ENCODE results near the gene LAMB1.

Gene LAMB1

DNA sequence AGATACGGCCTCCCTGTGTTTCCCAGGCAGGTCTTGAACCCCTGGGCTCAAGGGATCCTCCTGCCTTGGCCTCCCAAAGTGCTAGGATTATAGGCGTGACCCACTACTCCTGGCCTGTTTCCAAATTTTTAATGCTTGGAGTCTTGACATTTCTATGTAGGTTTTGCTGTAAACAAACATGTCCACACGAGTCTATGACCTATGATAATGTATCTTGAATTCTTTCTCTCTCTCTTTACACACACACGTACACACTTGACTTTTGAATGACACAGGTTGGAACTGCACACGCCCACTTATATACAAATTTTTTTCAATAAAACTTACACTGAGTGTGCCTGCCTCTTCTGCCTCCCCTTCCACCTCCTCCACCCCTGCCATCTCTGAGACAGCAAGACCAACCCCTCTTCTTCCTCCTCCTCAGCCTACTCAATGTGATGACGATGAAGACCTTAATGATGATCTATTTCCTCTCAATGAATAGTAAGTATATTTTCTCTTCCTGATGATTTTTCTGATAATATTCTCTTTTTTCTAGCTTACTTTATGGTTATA lies 44.1 kb upstream of the LAMB1 start:
- Histone ChIP-seq H2BK120ac (ENCODE audit: low read depth, low read length) (no peak overlapping the region), H3K4me3 (ENCODE audit: insufficient read depth in 1 of 2, low read depth in 1 of 2, low read length in 2 of 2) (no peak overlapping the region), H2AK5ac (ENCODE audit: low read length, severe bottlenecking) (no peak overlapping the region), H3K36me3 (ENCODE audit: control insufficient read depth in 1 of 2, insufficient read depth in 2 of 2, low read depth in 1 of 2, low read length in 2 of 2) (no peaks in the 10 kb centered on the region), H3K23ac (ENCODE audit: low read length in 2 of 2) (no peak overlapping the region), H3K4me2 (ENCODE audit: low read length, poor library complexity, severe bottlenecking) (no peak overlapping the region), H3K18ac (ENCODE audit: low read depth in 1 of 2, low read length in 2 of 2) (no peak overlapping the region), H2BK12ac (ENCODE audit: low read length in 2 of 2) (no peak overlapping the region), H3K4me1 (ENCODE audit: control insufficient read depth, insufficient read depth, low read depth, low read length) (no peaks in the 10 kb centered on the region), H3K27ac (ENCODE audit: low read length, poor library complexity, severe bottlenecking) (no peak overlapping the region), H2BK5ac (ENCODE audit: low read depth, low read length, poor library complexity, severe bottlenecking) (no peak overlapping the region), H3K14ac (ENCODE audit: low read length in 2 of 2) (no peak overlapping the region), H3K79me1 (replicated peaks; ENCODE audit: low read length, poor library complexity, severe bottlenecking) (no peaks in the 10 kb centered on the region), H2AFZ (ENCODE audit: low read depth, low read length) (no peak overlapping the region), H4K91ac (ENCODE audit: low read length) (no peak overlapping the region), H3K4ac (ENCODE audit: low read depth in 1 of 2, low read length in 2 of 2) (no peak overlapping the region), H3K9me3 (ENCODE audit: control insufficient read depth, low read length) (no peaks in the 10 kb centered on the region), H3K9ac (ENCODE audit: low read length) (no peak overlapping the region), H2BK15ac (ENCODE audit: low read depth, poor library complexity, severe bottlenecking) (no peak overlapping the region), H3K27me3 (ENCODE audit: control insufficient read depth in 1 of 2, insufficient read depth in 1 of 2, low read length in 2 of 2) (no peaks in the 10 kb centered on the region), H4K8ac (ENCODE audit: low read length) (no peak overlapping the region)
- DNase-seq, result no peak
- WGBS, result 78% methylated on average over 5 of the region's 6 CpGs

DNA sequence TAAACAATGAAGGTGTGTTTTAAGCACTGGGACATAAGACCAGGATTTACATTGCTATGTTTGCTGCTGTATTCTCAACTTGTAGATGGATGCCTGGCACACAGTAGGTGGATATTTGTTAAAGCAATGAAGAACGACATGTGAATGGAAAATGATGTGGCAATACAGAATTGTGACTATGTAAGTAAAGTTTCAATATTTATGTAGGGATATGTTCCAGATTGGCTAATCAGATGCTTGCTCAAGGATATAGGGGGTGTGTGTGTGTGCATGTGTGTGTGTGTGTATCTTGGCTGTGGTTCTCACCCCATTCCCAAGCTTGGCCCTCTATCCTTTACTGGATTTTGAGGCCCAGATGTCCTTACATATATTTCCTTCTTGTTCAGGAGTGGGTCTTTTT lies 42.7 kb upstream of the LAMB1 start:
- H3K79me1 ChIP-seq (replicated peaks; ENCODE audit: low read length, poor library complexity, severe bottlenecking), result no peaks in the 10 kb centered on the region
- 97% methylated on average over 1 of the region's 1 CpG for WGBS
- no peaks in the 10 kb centered on the region for H3K4me1 ChIP-seq (ENCODE audit: control insufficient read depth, insufficient read depth, low read depth, low read length)
- DNase-seq, result peak; percentile 43
- no peak overlapping the region for H3K14ac ChIP-seq (ENCODE audit: low read length in 2 of 2)
- H2BK5ac ChIP-seq (ENCODE audit: low read depth, low read length, poor library complexity, severe bottlenecking), result no peak overlapping the region
- no peak overlapping the region for H4K8ac ChIP-seq (ENCODE audit: low read length)
- no peak overlapping the region for H2BK120ac ChIP-seq (ENCODE audit: low read depth, low read length)
- H3K36me3 ChIP-seq (ENCODE audit: control insufficient read depth in 1 of 2, insufficient read depth in 2 of 2, low read depth in 1 of 2, low read length in 2 of 2), result no peaks in the 10 kb centered on the region
- H3K23ac ChIP-seq (ENCODE audit: low read length in 2 of 2), result no peak overlapping the region
- no peak overlapping the region for H3K4me2 ChIP-seq (ENCODE audit: low read length, poor library complexity, severe bottlenecking)
- no peak overlapping the region for H3K9ac ChIP-seq (ENCODE audit: low read length)
- no peak overlapping the region for H4K91ac ChIP-seq (ENCODE audit: low read length)
- no peak overlapping the region for H3K4ac ChIP-seq (ENCODE audit: low read depth in 1 of 2, low read length in 2 of 2)
- H3K4me3 ChIP-seq (ENCODE audit: insufficient read depth in 1 of 2, low read depth in 1 of 2, low read length in 2 of 2), result no peak overlapping the region
- no peak overlapping the region for H2BK12ac ChIP-seq (ENCODE audit: low read length in 2 of 2)
- H3K18ac ChIP-seq (ENCODE audit: low read depth in 1 of 2, low read length in 2 of 2), result peak overlapping the region in 1 of 2 experiments; percentile 49
- no peak overlapping the region for H2BK15ac ChIP-seq (ENCODE audit: low read depth, poor library complexity, severe bottlenecking)
- H3K9me3 ChIP-seq (ENCODE audit: control insufficient read depth, low read length), result no peaks in the 10 kb centered on the region
- H3K27me3 ChIP-seq (ENCODE audit: control insufficient read depth in 1 of 2, insufficient read depth in 1 of 2, low read length in 2 of 2), result no peaks in the 10 kb centered on the region
- no peak overlapping the region for H3K27ac ChIP-seq (ENCODE audit: low read length, poor library complexity, severe bottlenecking)
- H2AFZ ChIP-seq (ENCODE audit: low read depth, low read length), result no peak overlapping the region
- peak overlapping the region; percentile 73 for H2AK5ac ChIP-seq (ENCODE audit: low read length, severe bottlenecking)

DNA sequence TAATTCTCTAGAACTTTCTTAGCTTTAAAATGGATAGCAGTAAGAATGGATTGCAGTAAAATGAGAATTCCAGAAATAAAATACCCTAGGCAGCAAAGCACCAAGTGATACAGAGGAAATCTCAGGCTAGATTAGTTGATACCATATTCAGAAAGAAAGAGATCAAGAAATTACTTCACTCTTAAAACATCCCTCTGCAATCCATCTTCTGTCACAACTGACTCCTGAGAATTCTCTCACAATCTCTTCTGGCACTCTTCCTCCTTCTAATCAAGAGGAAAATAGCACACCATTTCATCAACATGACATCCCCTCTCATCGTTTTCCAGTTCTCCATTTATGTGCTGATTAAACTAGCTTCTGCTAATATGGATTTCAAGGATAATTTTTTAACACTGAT lies 42.2 kb upstream of the LAMB1 start:
- Histone ChIP-seq H3K79me1 (replicated peaks; ENCODE audit: low read length, poor library complexity, severe bottlenecking) (no peaks in the 10 kb centered on the region), H3K9ac (ENCODE audit: low read length) (no peak overlapping the region), H3K4ac (ENCODE audit: low read depth in 1 of 2, low read length in 2 of 2) (no peak overlapping the region), H3K27ac (ENCODE audit: low read length, poor library complexity, severe bottlenecking) (no peak overlapping the region), H3K4me2 (ENCODE audit: low read length, poor library complexity, severe bottlenecking) (no peak overlapping the region), H4K91ac (ENCODE audit: low read length) (no peak overlapping the region), H3K4me1 (ENCODE audit: control insufficient read depth, insufficient read depth, low read depth, low read length) (no peaks in the 10 kb centered on the region), H2BK120ac (ENCODE audit: low read depth, low read length) (no peak overlapping the region), H3K36me3 (ENCODE audit: control insufficient read depth in 1 of 2, insufficient read depth in 2 of 2, low read depth in 1 of 2, low read length in 2 of 2) (no peaks in the 10 kb centered on the region), H4K8ac (ENCODE audit: low read length) (no peak overlapping the region), H2BK5ac (ENCODE audit: low read depth, low read length, poor library complexity, severe bottlenecking) (no peak overlapping the region), H3K23ac (ENCODE audit: low read length in 2 of 2) (no peak overlapping the region), H2BK15ac (ENCODE audit: low read depth, poor library complexity, severe bottlenecking) (no peak overlapping the region), H2AFZ (ENCODE audit: low read depth, low read length) (no peak overlapping the region), H3K18ac (ENCODE audit: low read depth in 1 of 2, low read length in 2 of 2) (no peak overlapping the region), H3K4me3 (ENCODE audit: insufficient read depth in 1 of 2, low read depth in 1 of 2, low read length in 2 of 2) (no peak overlapping the region), H2BK12ac (ENCODE audit: low read length in 2 of 2) (no peak overlapping the region), H3K9me3 (ENCODE audit: control insufficient read depth, low read length) (no peaks in the 10 kb centered on the region), H2AK5ac (ENCODE audit: low read length, severe bottlenecking) (no peak overlapping the region), H3K14ac (ENCODE audit: low read length in 2 of 2) (no peak overlapping the region), H3K27me3 (ENCODE audit: control insufficient read depth in 1 of 2, insufficient read depth in 1 of 2, low read length in 2 of 2) (no peaks in the 10 kb centered on the region)
- WGBS, result no CpG with 5 or more reads among the region's 1 CpG
- peak; percentile 55 for DNase-seq

DNA sequence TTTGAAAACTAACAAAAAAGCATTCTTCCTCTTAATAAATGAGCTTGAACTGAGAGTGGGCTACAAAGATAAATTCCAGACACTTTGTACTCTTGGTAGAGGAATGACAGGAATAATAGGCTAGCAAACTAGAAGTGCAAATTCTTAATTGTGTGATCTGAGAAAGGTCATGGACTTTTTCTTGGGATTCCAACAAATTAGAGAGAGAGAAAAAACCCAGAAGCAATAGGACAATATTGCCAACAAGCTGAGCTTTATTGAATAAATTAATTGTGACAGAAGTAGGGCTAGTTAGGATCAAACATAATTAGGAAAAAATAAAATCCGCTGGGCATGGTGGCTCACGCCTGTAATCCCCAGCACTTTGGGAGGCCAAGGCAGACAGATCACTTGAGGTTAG lies 41.4 kb upstream of the LAMB1 start:
- H3K4me2 ChIP-seq (ENCODE audit: low read length, poor library complexity, severe bottlenecking), result no peak overlapping the region
- no peak overlapping the region for H2BK12ac ChIP-seq (ENCODE audit: low read length in 2 of 2)
- H3K36me3 ChIP-seq (ENCODE audit: control insufficient read depth in 1 of 2, insufficient read depth in 2 of 2, low read depth in 1 of 2, low read length in 2 of 2), result no peaks in the 10 kb centered on the region
- no peak overlapping the region for H3K14ac ChIP-seq (ENCODE audit: low read length in 2 of 2)
- H4K8ac ChIP-seq (ENCODE audit: low read length), result no peak overlapping the region
- H3K27ac ChIP-seq (ENCODE audit: low read length, poor library complexity, severe bottlenecking), result no peak overlapping the region
- no peak overlapping the region for H3K4ac ChIP-seq (ENCODE audit: low read depth in 1 of 2, low read length in 2 of 2)
- H3K9me3 ChIP-seq (ENCODE audit: control insufficient read depth, low read length), result no peaks in the 10 kb centered on the region
- no peak overlapping the region for H2AFZ ChIP-seq (ENCODE audit: low read depth, low read length)
- WGBS, result 95% methylated on average over 2 of the region's 2 CpGs
- H4K91ac ChIP-seq (ENCODE audit: low read length), result no peak overlapping the region
- no peak for DNase-seq
- H2BK120ac ChIP-seq (ENCODE audit: low read depth, low read length), result no peak overlapping the region
- no peaks in the 10 kb centered on the region for H3K4me1 ChIP-seq (ENCODE audit: control insufficient read depth, insufficient read depth, low read depth, low read length)
- H3K79me1 ChIP-seq (replicated peaks; ENCODE audit: low read length, poor library complexity, severe bottlenecking), result no peaks in the 10 kb centered on the region
- H2AK5ac ChIP-seq (ENCODE audit: low read length, severe bottlenecking), result no peak overlapping the region
- no peak overlapping the region for H2BK5ac ChIP-seq (ENCODE audit: low read depth, low read length, poor library complexity, severe bottlenecking)
- no peak overlapping the region for H3K4me3 ChIP-seq (ENCODE audit: insufficient read depth in 1 of 2, low read depth in 1 of 2, low read length in 2 of 2)
- no peak overlapping the region for H3K23ac ChIP-seq (ENCODE audit: low read length in 2 of 2)
- no peak overlapping the region for H2BK15ac ChIP-seq (ENCODE audit: low read depth, poor library complexity, severe bottlenecking)
- H3K18ac ChIP-seq (ENCODE audit: low read depth in 1 of 2, low read length in 2 of 2), result no peak overlapping the region
- H3K27me3 ChIP-seq (ENCODE audit: control insufficient read depth in 1 of 2, insufficient read depth in 1 of 2, low read length in 2 of 2), result no peaks in the 10 kb centered on the region
- H3K9ac ChIP-seq (ENCODE audit: low read length), result no peak overlapping the region
